HG02642 (cell line): ENCODE measurements around the gene DOCK2.
"Not testable (repeated sequence)": the region's sequence is repeated elsewhere in the genome, so short reads cannot be mapped to it uniquely, and the experiment has no call there.

Source experiments
- ATAC-seq: cut with Tn5 transposase; IDR thresholded peaks from one replicate; pipeline ENCODE4 v1.9.1; 2021; ENCODE audit warnings: mild to moderate bottlenecking; ENCODE audit not compliant: unreplicated experiment, poor library complexity

The DOCK2 gene

GRCh38 chr5:170057311-170057710 is 420.2 kb downstream of the DOCK2 start:
- ATAC-seq: no peak

- no peak for ATAC-seq
Observed at GRCh38 chr5:170059221-170059620, 422.1 kb downstream of the DOCK2 start.

GRCh38 chr5:170067152-170067551 is 430.1 kb downstream of the DOCK2 start:
- no peak for ATAC-seq

- no peak for ATAC-seq
Observed at GRCh38 chr5:170067574-170068170, 430.6 kb downstream of the DOCK2 start.

GRCh38 chr5:170069512-170069911 is 432.4 kb downstream of the DOCK2 start:
- no peak for ATAC-seq

GRCh38 chr5:170070556-170071412 is 433.7 kb downstream of the DOCK2 start:
- no peak for ATAC-seq

- ATAC-seq: no peak
Observed at GRCh38 chr5:170071748-170072147, 434.7 kb downstream of the DOCK2 start.

GRCh38 chr5:170075696-170076095 is 438.6 kb downstream of the DOCK2 start:
- ATAC-seq: no peak

- no peak for ATAC-seq
Observed at GRCh38 chr5:170076211-170076610, 439.1 kb downstream of the DOCK2 start.

- no peak for ATAC-seq
Observed at GRCh38 chr5:170076739-170077138, 439.7 kb downstream of the DOCK2 start.

GRCh38 chr5:170077526-170077925 is 440.5 kb downstream of the DOCK2 start:
- no peak for ATAC-seq

- ATAC-seq: no peak
Observed at GRCh38 chr5:170078458-170078857, 441.4 kb downstream of the DOCK2 start.

GRCh38 chr5:170078931-170079330 is 441.9 kb downstream of the DOCK2 start:
- no peak for ATAC-seq

- no peak for ATAC-seq
Observed at GRCh38 chr5:170080217-170080616, 443.1 kb downstream of the DOCK2 start.

GRCh38 chr5:170080786-170081445 is 443.8 kb downstream of the DOCK2 start:
- ATAC-seq: no peak

- no peak for ATAC-seq
Observed at GRCh38 chr5:170081616-170082015, 444.5 kb downstream of the DOCK2 start.

GRCh38 chr5:170082701-170083100 is 445.6 kb downstream of the DOCK2 start:
- ATAC-seq: no peak

- no peak for ATAC-seq
Observed at GRCh38 chr5:170087168-170087817, 450.2 kb downstream of the DOCK2 start.

GRCh38 chr5:170092455-170093101 is 455.5 kb downstream of the DOCK2 start:
- no peak for ATAC-seq

GRCh38 chr5:170094329-170094728 is 457.3 kb downstream of the DOCK2 start:
- not testable (repeated sequence) for ATAC-seq
